ENCODE data around the gene HADHB. TPM values are rescaled to one million over a fixed set of nuclear protein-coding genes. Genes with fewer than 3 reads are reported as not detected.

HADHB gene
- total RNA-seq, result 10 to 100 TPM; 79.7 to 89.0 TPM

GRCh38 chr2:26244309-26245230 lies at the start of gene HADHB, which contains the start of gene HADHA:
HADHB (plus strand) TSS chr2:26244939; CDS start chr2:26254255, 9,316 bp downstream.
HADHA (minus strand) TSS chr2:26244632; CDS start chr2:26244596, 36 bp downstream.
- Mint-ChIP-seq H3K4me1 (ENCODE audit: low read depth) (peaks cover 71% of the 10 kb centered on the region), H3K9me3 (no peaks in the 10 kb centered on the region), H3K27me3 (ENCODE audit: low read depth) (no peaks in the 10 kb centered on the region), H3K4me3 (peak within 1 kb of the TSS; percentile 94 to 100), H3K36me3 (ENCODE audit: insufficient read depth in 2 of 2) (peaks cover 8 to 10% of the 10 kb centered on the region in 2 donors), H3K27ac (peak within 1 kb of the TSS; percentile 98)
- ATAC-seq (replicated peaks in 1 of 2) (peak; percentile 85 to 87), DNase-seq (peak; percentile 90 to 92)

- DNase-seq (no peak), ATAC-seq (replicated peaks in 1 of 2) (no peak)
- no peaks in the 10 kb centered on the region for H3K9me3 Mint-ChIP-seq
- peaks cover 11% of the 10 kb centered on the region for H3K4me1 Mint-ChIP-seq (ENCODE audit: low read depth)
- no peak overlapping the region for H3K4me3 Mint-ChIP-seq
- H3K27ac Mint-ChIP-seq, result no peak overlapping the region
- H3K36me3 Mint-ChIP-seq (ENCODE audit: insufficient read depth in 2 of 2), result peaks cover 3 to 36% of the 10 kb centered on the region in 2 donors
- no peaks in the 10 kb centered on the region for H3K27me3 Mint-ChIP-seq (ENCODE audit: low read depth)
Measured at GRCh38 chr2:26195040-26195984, 49.4 kb upstream of the HADHB start.

GRCh38 chr2:26196683-26197418 lies 47.9 kb upstream of the HADHB start:
- Mint-ChIP-seq H3K36me3 (ENCODE audit: insufficient read depth in 2 of 2) (peaks cover 3 to 30% of the 10 kb centered on the region in 2 donors), H3K27ac (no peak overlapping the region), H3K4me1 (ENCODE audit: low read depth) (peaks cover 11% of the 10 kb centered on the region), H3K9me3 (no peaks in the 10 kb centered on the region), H3K27me3 (ENCODE audit: low read depth) (no peaks in the 10 kb centered on the region), H3K4me3 (no peak overlapping the region)
- no peak for DNase-seq
- no peak for ATAC-seq (replicated peaks in 1 of 2)

DNA sequence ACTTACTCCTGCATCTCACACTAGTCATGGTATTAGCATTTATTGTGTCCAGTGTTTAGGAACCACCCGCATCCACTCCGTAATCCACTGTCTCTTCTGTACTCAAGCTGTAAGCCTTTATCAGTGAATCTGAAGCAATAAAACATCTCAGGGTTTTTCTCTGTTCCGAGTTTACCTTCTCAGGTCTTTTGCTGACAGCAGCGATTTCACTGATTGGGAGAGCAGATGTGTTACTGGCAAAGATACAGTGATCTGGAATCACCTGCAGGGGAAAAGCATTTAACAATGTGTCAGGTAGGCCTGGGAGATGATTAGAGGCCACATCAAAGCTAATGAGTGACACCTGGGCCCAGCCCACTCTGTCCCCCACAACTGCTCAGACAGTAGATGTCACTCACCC lies 47.2 kb upstream of the HADHB start:
- Mint-ChIP-seq H3K27me3 (ENCODE audit: low read depth) (no peaks in the 10 kb centered on the region), H3K9me3 (no peaks in the 10 kb centered on the region), H3K4me1 (ENCODE audit: low read depth) (peaks cover 11% of the 10 kb centered on the region), H3K27ac (no peak overlapping the region), H3K4me3 (no peak overlapping the region), H3K36me3 (ENCODE audit: insufficient read depth in 2 of 2) (peaks cover 3 to 28% of the 10 kb centered on the region in 2 donors)
- ATAC-seq (replicated peaks in 1 of 2) (no peak), DNase-seq (no peak)

- H3K4me3 Mint-ChIP-seq, result no peak overlapping the region
- H3K27me3 Mint-ChIP-seq (ENCODE audit: low read depth), result no peaks in the 10 kb centered on the region
- H3K27ac Mint-ChIP-seq, result no peak overlapping the region
- DNase-seq, result no peak
- peaks cover 2 to 24% of the 10 kb centered on the region in 2 donors for H3K36me3 Mint-ChIP-seq (ENCODE audit: insufficient read depth in 2 of 2)
- no peak for ATAC-seq (replicated peaks in 1 of 2)
- H3K9me3 Mint-ChIP-seq, result no peaks in the 10 kb centered on the region
- no peaks in the 10 kb centered on the region for H3K4me1 Mint-ChIP-seq (ENCODE audit: low read depth)
Measured at GRCh38 chr2:26202981-26203490, 41.7 kb upstream of the HADHB start.

- Mint-ChIP-seq H3K4me1 (ENCODE audit: low read depth) (no peaks in the 10 kb centered on the region), H3K27me3 (ENCODE audit: low read depth) (no peaks in the 10 kb centered on the region), H3K4me3 (no peak overlapping the region), H3K36me3 (ENCODE audit: insufficient read depth in 2 of 2) (peaks cover 2 to 20% of the 10 kb centered on the region in 2 donors), H3K27ac (no peak overlapping the region), H3K9me3 (no peaks in the 10 kb centered on the region)
- DNase-seq (no peak), ATAC-seq (replicated peaks in 1 of 2) (no peak)
Measured at GRCh38 chr2:26203906-26204305, 40.8 kb upstream of the HADHB start.

- ATAC-seq (replicated peaks in 1 of 2) (no peak), DNase-seq (no peak)
- Mint-ChIP-seq H3K27me3 (ENCODE audit: low read depth) (no peaks in the 10 kb centered on the region), H3K4me1 (ENCODE audit: low read depth) (no peaks in the 10 kb centered on the region), H3K36me3 (ENCODE audit: insufficient read depth in 2 of 2) (peaks cover 10 to 31% of the 10 kb centered on the region in 2 donors), H3K9me3 (no peaks in the 10 kb centered on the region), H3K4me3 (no peak overlapping the region), H3K27ac (no peak overlapping the region)
Measured at GRCh38 chr2:26212011-26212410, 32.7 kb upstream of the HADHB start.

- no peak overlapping the region for H3K4me3 Mint-ChIP-seq
- no peaks in the 10 kb centered on the region for H3K4me1 Mint-ChIP-seq (ENCODE audit: low read depth)
- H3K9me3 Mint-ChIP-seq, result no peaks in the 10 kb centered on the region
- DNase-seq (no peak), ATAC-seq (replicated peaks in 1 of 2) (no peak)
- peak overlapping the region; percentile 10 for H3K27ac Mint-ChIP-seq
- no peaks in the 10 kb centered on the region for H3K27me3 Mint-ChIP-seq (ENCODE audit: low read depth)
- peaks cover 10 to 30% of the 10 kb centered on the region in 2 donors for H3K36me3 Mint-ChIP-seq (ENCODE audit: insufficient read depth in 2 of 2)
Measured at GRCh38 chr2:26214759-26215158, 30.0 kb upstream of the HADHB start.

DNA sequence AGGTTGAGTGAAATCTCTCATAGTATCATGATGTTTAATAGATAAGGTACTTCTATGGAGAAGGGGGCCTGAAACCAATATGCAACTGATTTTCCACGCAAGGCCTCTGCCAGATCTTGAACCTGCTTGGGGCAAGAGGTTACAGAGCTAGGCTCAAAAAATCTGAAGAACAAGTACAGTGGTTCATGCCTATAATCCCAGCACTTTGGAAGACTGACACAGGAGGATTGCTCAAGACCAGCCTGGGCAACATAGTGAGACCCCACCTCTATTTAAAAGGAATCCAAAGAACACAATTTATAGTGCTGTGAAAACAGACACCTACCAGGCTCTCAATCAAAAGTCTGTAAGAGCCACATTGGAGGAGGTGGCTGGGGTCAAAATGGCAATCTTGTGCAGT lies 28.9 kb upstream of the HADHB start:
- H3K4me1 Mint-ChIP-seq (ENCODE audit: low read depth), result no peaks in the 10 kb centered on the region
- no peak for DNase-seq
- peaks cover 10 to 29% of the 10 kb centered on the region in 2 donors for H3K36me3 Mint-ChIP-seq (ENCODE audit: insufficient read depth in 2 of 2)
- no peak for ATAC-seq (replicated peaks in 1 of 2)
- no peaks in the 10 kb centered on the region for H3K27me3 Mint-ChIP-seq (ENCODE audit: low read depth)
- no peak overlapping the region for H3K4me3 Mint-ChIP-seq
- H3K9me3 Mint-ChIP-seq, result no peaks in the 10 kb centered on the region
- no peak overlapping the region for H3K27ac Mint-ChIP-seq

- no peaks in the 10 kb centered on the region for H3K9me3 Mint-ChIP-seq
- ATAC-seq (replicated peaks in 1 of 2), result no peak
- no peak overlapping the region for H3K4me3 Mint-ChIP-seq
- no peaks in the 10 kb centered on the region for H3K27me3 Mint-ChIP-seq (ENCODE audit: low read depth)
- H3K36me3 Mint-ChIP-seq (ENCODE audit: insufficient read depth in 2 of 2), result peaks cover 10 to 27% of the 10 kb centered on the region in 2 donors
- H3K27ac Mint-ChIP-seq, result no peak overlapping the region
- no peaks in the 10 kb centered on the region for H3K4me1 Mint-ChIP-seq (ENCODE audit: low read depth)
- DNase-seq, result no peak
Measured at GRCh38 chr2:26216587-26216986, 28.2 kb upstream of the HADHB start.

DNA sequence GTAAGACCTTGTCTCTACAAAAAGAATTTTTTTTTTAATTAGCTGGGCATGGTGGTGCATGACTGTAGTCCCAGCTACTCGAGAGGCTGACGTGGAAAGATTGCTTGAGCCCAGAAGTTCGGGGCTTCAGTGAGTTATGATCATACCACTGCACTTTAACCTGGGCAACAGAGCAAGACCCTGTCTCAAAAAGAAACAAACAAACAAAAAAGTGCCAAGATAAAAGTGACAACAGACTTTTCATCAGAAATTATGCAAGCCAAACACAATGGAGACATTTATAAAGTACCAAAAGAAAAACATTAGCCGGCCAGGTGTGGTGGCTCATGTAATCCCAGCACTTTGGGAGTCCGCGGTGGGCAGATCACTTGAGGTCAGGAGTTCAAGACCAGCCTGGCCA lies 27.0 kb upstream of the HADHB start:
- no peak overlapping the region for H3K27ac Mint-ChIP-seq
- no peaks in the 10 kb centered on the region for H3K4me1 Mint-ChIP-seq (ENCODE audit: low read depth)
- peaks cover 10 to 19% of the 10 kb centered on the region in 2 donors for H3K36me3 Mint-ChIP-seq (ENCODE audit: insufficient read depth in 2 of 2)
- no peaks in the 10 kb centered on the region for H3K9me3 Mint-ChIP-seq
- H3K4me3 Mint-ChIP-seq, result no peak overlapping the region
- H3K27me3 Mint-ChIP-seq (ENCODE audit: low read depth), result no peaks in the 10 kb centered on the region
- DNase-seq (no peak), ATAC-seq (replicated peaks in 1 of 2) (no peak)

DNA sequence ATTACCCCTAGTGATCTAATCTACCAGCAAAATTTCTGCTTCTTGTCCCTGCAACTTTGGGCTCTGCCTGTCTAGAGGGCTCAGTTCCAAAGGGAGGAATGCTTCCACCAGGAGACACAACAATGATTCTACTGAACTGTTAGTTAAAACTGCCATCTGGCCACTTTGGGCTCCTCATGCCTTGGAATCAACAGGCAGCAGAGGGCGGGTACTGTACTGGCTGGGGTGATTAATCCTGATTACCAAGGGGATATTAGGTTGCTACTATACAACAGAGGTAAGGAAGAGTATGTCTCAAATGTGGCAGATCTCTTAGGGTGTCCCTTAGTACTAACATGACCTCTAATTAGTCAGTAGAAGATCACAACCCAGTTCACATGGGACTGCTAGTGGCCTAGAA lies 21.7 kb upstream of the HADHB start:
- Mint-ChIP-seq H3K27ac (no peak overlapping the region), H3K27me3 (ENCODE audit: low read depth) (no peaks in the 10 kb centered on the region), H3K36me3 (ENCODE audit: insufficient read depth in 2 of 2) (peaks cover 2 to 10% of the 10 kb centered on the region in 2 donors), H3K4me3 (no peak overlapping the region), H3K4me1 (ENCODE audit: low read depth) (no peaks in the 10 kb centered on the region), H3K9me3 (no peaks in the 10 kb centered on the region)
- ATAC-seq (replicated peaks in 1 of 2) (no peak), DNase-seq (no peak)

Data from activated T-cell treated with anti-CD3 and anti-CD28 coated beads, Interleukin-2, amount 50 U/mL, for 72 hours (primary cell).